Esophagus (tissue), 2 donors: ENCODE results near the gene ATP5PB. TPM values are rescaled to one million over a fixed set of nuclear protein-coding genes. Genes with fewer than 3 reads are reported as not detected.

ENCODE experiments used
- H3K27ac ChIP-seq, 2 donors: one replicate each; pipeline ENCODE4 v1.5.1; 2013; ENCODE audit warnings: low read depth in 2 of 2, mild to moderate bottlenecking in 2 of 2, inconsistent platforms in 1 of 2, low read length in 1 of 2, moderate library complexity in 1 of 2
- H3K27me3 ChIP-seq, 2 donors: one replicate each; pipeline ENCODE4 v1.6.1; 2013; ENCODE audit warnings: low read length in 2 of 2, control low read depth in 1 of 2, mild to moderate bottlenecking in 1 of 2; ENCODE audit not compliant: insufficient read depth in 2 of 2, control insufficient read depth in 1 of 2
- H3K36me3 ChIP-seq, 2 donors: one replicate each; pipeline ENCODE4 v1.6.1; 2013; ENCODE audit warnings: low read length in 1 of 2; ENCODE audit not compliant: control insufficient read depth in 2 of 2, insufficient read depth in 2 of 2
- H3K4me1 ChIP-seq, 2 donors: one replicate each; pipeline ENCODE4 v1.6.1; 2013; ENCODE audit warnings: low read length in 1 of 2; ENCODE audit not compliant: control insufficient read depth in 2 of 2, insufficient read depth in 2 of 2
- H3K4me3 ChIP-seq, 2 donors: one replicate each; pipeline ENCODE4 v1.5.1; 2013; ENCODE audit warnings: low read length in 2 of 2, mild to moderate bottlenecking in 2 of 2, low read depth in 1 of 2, moderate library complexity in 1 of 2
- H3K9me3 ChIP-seq, 2 donors: one replicate each; pipeline ENCODE4 v1.6.1; 2013; ENCODE audit warnings: mild to moderate bottlenecking in 2 of 2, low read depth in 1 of 2, low read length in 1 of 2, moderate library complexity in 1 of 2; ENCODE audit not compliant: control insufficient read depth in 2 of 2, insufficient read depth in 1 of 2
- WGBS, 2 donors: extraction: QIAGEN DNeasy Blood & Tissue Kit; methylation state at CpG; one replicate each; pipeline ENCODE4 v1.1.7; 2013; 5-methylcytosine and 5-hydroxymethylcytosine counted together
- polyA plus RNA-seq, 2 donors: library from polyadenylated mRNA; stranded (reverse); fragments of 200-250 nt; gene quantifications; one replicate each; pipeline ENCODE4 v1.2.3, GENCODE V29; 2013
- donor health status: healthy with polysubstance abuse.
- donor health status: Bipolar disorder and iron deficiency.

ATP5PB gene
- polyA plus RNA-seq, 2 donors, result 123 to 319 TPM

- H3K4me1 ChIP-seq, result peaks cover 5 to 12% of the 10 kb centered on the region in 2 donors
- 70 to 74% methylated on average over 3 of the region's 3 CpGs for WGBS, 2 donors
- H3K27me3 ChIP-seq, result no peaks in the 10 kb centered on the region
- no peak overlapping the region for H3K4me3 ChIP-seq
- H3K27ac ChIP-seq, result no peak overlapping the region
- H3K9me3 ChIP-seq, result no peaks in the 10 kb centered on the region
- no peaks in the 10 kb centered on the region for H3K36me3 ChIP-seq
These were observed 62.1 kb downstream of the ATP5PB start for GRCh38 chr1:111511370-111511769.

Other genes starting within 250 kb of the ATP5PB start
- gene DENND2D, start 248.8 kb upstream of the ATP5PB start, polyA plus RNA-seq, result 10 to 100 TPM; 39.1 to 54.8 TPM
- under 1 TPM; 0.28 to 0.49 TPM for gene CHI3L2, start 221.8 kb upstream of the ATP5PB start, polyA plus RNA-seq
- under 1 TPM in 1 of 2 donors, not detected in 1; 0.06 TPM for gene CHIA, start 158.6 kb upstream of the ATP5PB start, polyA plus RNA-seq
- 1 to 10 TPM in 1 of 2 donors, under 1 TPM in 1; 0.84 to 2.4 TPM for gene OVGP1, start 21.7 kb upstream of the ATP5PB start, polyA plus RNA-seq
- gene WDR77, start 208 bp upstream of the ATP5PB start, polyA plus RNA-seq, result 10 to 100 TPM; 17.8 to 30.0 TPM
- 1 to 10 TPM; 3.5 to 4.8 TPM for gene C1orf162, start 24.5 kb downstream of the ATP5PB start, polyA plus RNA-seq
- under 1 TPM; 0.94 to 0.99 TPM for gene ADORA3, start 54.2 kb downstream of the ATP5PB start, polyA plus RNA-seq
- under 1 TPM; 0.31 to 0.79 TPM for gene TMIGD3, start 54.2 kb downstream of the ATP5PB start, polyA plus RNA-seq
- gene RAP1A, start 170.3 kb downstream of the ATP5PB start, polyA plus RNA-seq, result 10 to 100 TPM; 56.8 to 60.2 TPM